NB4 (cell line): Measurements from ENCODE around the gene ADGRL3.

Experiments used
- DNase-seq: peaks from one replicate; pipeline ENCODE4 v3.0.0; 2010; ENCODE audit warnings: low read depth
- H3K4me3 ChIP-seq: one replicate; pipeline ENCODE4 v1.5.1; 2011; ENCODE audit warnings: mild to moderate bottlenecking, low read depth, low read length, moderate library complexity
- CTCF ChIP-seq: IDR thresholded peaks from one replicate; pipeline ENCODE4 v1.5.1; 2012; ENCODE audit warnings: low read depth, low read length
- MAX ChIP-seq: IDR thresholded peaks from 2 replicates; pipeline ENCODE4 v1.6.1; 2011; ENCODE audit warnings: low read depth, low read length
- MYC ChIP-seq: IDR thresholded peaks from 2 replicates; pipeline ENCODE4 v1.6.1; 2011; ENCODE audit warnings: low read depth, low read length
- POLR2A ChIP-seq: IDR thresholded peaks from 2 replicates; pipeline ENCODE4 v1.6.1; 2011; ENCODE audit warnings: mild to moderate bottlenecking; ENCODE audit not compliant: insufficient read length; ENCODE audit errors: extremely low read depth

The ADGRL3 gene

GRCh38 chr4:61921920-61922319, 721.8 kb downstream of the ADGRL3 start:
- DNase-seq: no peak
- TF ChIP-seq MAX: no peak
- no peak for TF ChIP-seq MYC
- TF ChIP-seq CTCF: no peak
- no peak for TF ChIP-seq POLR2A
- no peak overlapping the region for H3K4me3 ChIP-seq

GRCh38 chr4:61922766-61923165, 722.6 kb downstream of the ADGRL3 start:
- TF ChIP-seq MYC (no peak), POLR2A (no peak), MAX (no peak), CTCF (no peak)
- no peak overlapping the region for H3K4me3 ChIP-seq
- no peak for DNase-seq

- no peak for TF ChIP-seq MYC
- TF ChIP-seq MAX: no peak
- TF ChIP-seq POLR2A: no peak
- TF ChIP-seq CTCF: no peak
- no peak for DNase-seq
- no peak overlapping the region for H3K4me3 ChIP-seq
These were observed 723.1 kb downstream of the ADGRL3 start for GRCh38 chr4:61923179-61923578.

GRCh38 chr4:61924131-61924530, 724.0 kb downstream of the ADGRL3 start:
- TF ChIP-seq MYC: no peak
- TF ChIP-seq CTCF: no peak
- no peak for TF ChIP-seq POLR2A
- TF ChIP-seq MAX: no peak
- no peak overlapping the region for H3K4me3 ChIP-seq
- DNase-seq: peak; percentile 10

GRCh38 chr4:61933527-61933926, 733.4 kb downstream of the ADGRL3 start:
- no peak overlapping the region for H3K4me3 ChIP-seq
- DNase-seq: no peak
- TF ChIP-seq CTCF (no peak), POLR2A (no peak), MYC (no peak), MAX (no peak)

- H3K4me3 ChIP-seq: no peak overlapping the region
- TF ChIP-seq MYC: no peak
- no peak for TF ChIP-seq POLR2A
- no peak for TF ChIP-seq CTCF
- no peak for TF ChIP-seq MAX
- no peak for DNase-seq
These were observed 734.1 kb downstream of the ADGRL3 start for GRCh38 chr4:61934198-61934597.
